Fibroblast of lung (primary cell): ENCODE results near the gene CGB7. TPM values are rescaled to one million over a fixed set of nuclear protein-coding genes. Genes with fewer than 3 reads are reported as not detected.

ENCODE experiments used
- DNase-seq, 2 donors: peaks; one replicate each; pipeline versions ENCODE4 v3.0.0 to v3.0.0-alpha.2; 2010; ENCODE audit warnings: low read depth in 2 of 2
- H2AFZ ChIP-seq: 2 replicates; pipeline ENCODE4 v1.5.1; 2012; ENCODE audit warnings: low read length, control low read depth, inconsistent platforms
- H3K27ac ChIP-seq: 2 replicates; pipeline ENCODE4 v1.5.1; 2011; ENCODE audit warnings: low read length, control low read depth; ENCODE audit not compliant: insufficient read depth
- H3K27me3 ChIP-seq: 2 replicates; pipeline ENCODE4 v1.5.1; 2011; ENCODE audit warnings: mild to moderate bottlenecking, low read length; ENCODE audit not compliant: control insufficient read depth, insufficient read depth
- H3K36me3 ChIP-seq: 2 replicates; pipeline ENCODE4 v1.5.1; 2011; ENCODE audit warnings: low read length; ENCODE audit not compliant: control insufficient read depth, insufficient read depth
- H3K4me1 ChIP-seq: 2 replicates; pipeline ENCODE4 v1.5.1; 2011; ENCODE audit warnings: low read length; ENCODE audit not compliant: control insufficient read depth, insufficient read depth; ENCODE audit errors: extremely low read depth
- H3K4me2 ChIP-seq: 2 replicates; pipeline ENCODE4 v1.5.1; 2011; ENCODE audit warnings: low read length, control low read depth; ENCODE audit not compliant: insufficient read depth; ENCODE audit errors: extremely low read depth
- H3K4me3 ChIP-seq, 4 experiments: fragments of 200-600 bp in 1 of 4; sonication (generic) in 1 of 4; replicated peaks in 1 of 4; 2 replicates each; pipeline ENCODE4 v1.5.1; 2011 to 2016; ENCODE audit warnings: low read length in 4 of 4, low read depth in 3 of 4, mild to moderate bottlenecking in 3 of 4, control low read depth in 2 of 4, inconsistent platforms in 1 of 4, mixed read lengths in 1 of 4; ENCODE audit not compliant: insufficient read depth in 1 of 4; ENCODE audit errors: control extremely low read depth in 1 of 4
- H3K79me2 ChIP-seq: 2 replicates; pipeline ENCODE4 v1.5.1; 2012; ENCODE audit warnings: mild to moderate bottlenecking, low read length, inconsistent platforms; ENCODE audit not compliant: control insufficient read depth, insufficient read depth
- H3K9ac ChIP-seq: 2 replicates; pipeline ENCODE4 v1.5.1; 2011; ENCODE audit warnings: mild to moderate bottlenecking, low read length, control low read depth; ENCODE audit not compliant: insufficient read depth
- H3K9me3 ChIP-seq: 2 replicates; pipeline ENCODE4 v1.5.1; 2012; ENCODE audit warnings: low read depth, low read length; ENCODE audit not compliant: control insufficient read depth, insufficient read depth
- H4K20me1 ChIP-seq: 2 replicates; pipeline ENCODE4 v1.5.1; 2011; ENCODE audit warnings: low read length; ENCODE audit not compliant: control insufficient read depth, insufficient read depth; ENCODE audit errors: extremely low read depth
- EZH2 ChIP-seq: IDR thresholded peaks from 2 replicates; pipeline ENCODE4 v1.5.1; 2012; ENCODE audit warnings: low read length, control low read depth, mild to moderate bottlenecking; ENCODE audit errors: missing control alignments
- polyA plus RNA-seq, 2 donors: library from polyadenylated mRNA; depleted of rRNA in 1 of 2; stranded (reverse) in 1 of 2; unstranded in 1 of 2; fragments of >200 nt; gene quantifications; 2 replicates each; pipeline ENCODE4 v1.2.1, GENCODE V29; 2011 to 2012; ENCODE audit warnings: missing spikeins in 1 of 2
- total RNA-seq: library from RNA; depleted of rRNA; stranded (reverse); fragments of >200 nt; gene quantifications from 2 replicates; pipeline ENCODE4 v1.2.1, GENCODE V29; 2014
- TF ChIP-seq, protein P1 (sequence below), 2 donors: IDR thresholded peaks in 1 of 2; conservative IDR thresholded peaks in 1 of 2; 1 replicate in 1 of 2; 2 replicates in 1 of 2; pipeline ENCODE4 v1.5.1; 2011 to 2012; ENCODE audit warnings: low read length in 2 of 2, control low read depth in 1 of 2, inconsistent platforms in 1 of 2, low read depth in 1 of 2, mild to moderate bottlenecking in 1 of 2

The CGB7 gene
- total and polyA plus RNA-seq, 2 donors (not counting 1 experiment from before 2014, with no cell fraction given), result under 0.01 to 0.12 TPM

DNA sequence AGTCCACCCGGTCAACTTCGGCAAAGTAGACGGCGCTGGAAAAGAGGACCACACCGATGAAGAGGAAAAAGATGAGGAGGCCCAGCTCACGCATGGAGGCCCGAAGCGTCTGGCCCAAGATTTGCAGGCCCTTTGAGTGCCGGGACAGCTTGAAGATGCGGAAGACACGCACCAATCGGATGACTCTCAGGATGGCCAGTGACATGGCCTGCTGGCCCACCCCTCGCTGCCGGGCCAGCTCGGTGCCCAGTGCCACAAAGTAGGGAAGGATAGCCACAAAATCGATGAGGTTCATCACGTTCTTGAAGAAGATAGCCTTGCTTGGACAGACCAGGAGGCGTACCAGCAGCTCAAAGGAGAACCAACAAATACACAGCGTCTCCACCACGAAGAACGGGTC is 12.9 kb upstream of the CGB7 start:
- Histone ChIP-seq H3K27ac (no peak overlapping the region), H3K36me3 (no peaks in the 10 kb centered on the region), H3K9ac (no peak overlapping the region), H3K4me1 (no peaks in the 10 kb centered on the region), H3K9me3 (no peaks in the 10 kb centered on the region), H3K27me3 (peaks cover 42% of the 10 kb centered on the region), H3K4me2 (no peak overlapping the region), H3K79me2 (no peaks in the 10 kb centered on the region), H2AFZ (no peak overlapping the region), H3K4me3 (no peak overlapping the region), H4K20me1 (no peaks in the 10 kb centered on the region)
- no peak for DNase-seq
- TF ChIP-seq EZH2, result no peak
- TF ChIP-seq, protein P1, sequence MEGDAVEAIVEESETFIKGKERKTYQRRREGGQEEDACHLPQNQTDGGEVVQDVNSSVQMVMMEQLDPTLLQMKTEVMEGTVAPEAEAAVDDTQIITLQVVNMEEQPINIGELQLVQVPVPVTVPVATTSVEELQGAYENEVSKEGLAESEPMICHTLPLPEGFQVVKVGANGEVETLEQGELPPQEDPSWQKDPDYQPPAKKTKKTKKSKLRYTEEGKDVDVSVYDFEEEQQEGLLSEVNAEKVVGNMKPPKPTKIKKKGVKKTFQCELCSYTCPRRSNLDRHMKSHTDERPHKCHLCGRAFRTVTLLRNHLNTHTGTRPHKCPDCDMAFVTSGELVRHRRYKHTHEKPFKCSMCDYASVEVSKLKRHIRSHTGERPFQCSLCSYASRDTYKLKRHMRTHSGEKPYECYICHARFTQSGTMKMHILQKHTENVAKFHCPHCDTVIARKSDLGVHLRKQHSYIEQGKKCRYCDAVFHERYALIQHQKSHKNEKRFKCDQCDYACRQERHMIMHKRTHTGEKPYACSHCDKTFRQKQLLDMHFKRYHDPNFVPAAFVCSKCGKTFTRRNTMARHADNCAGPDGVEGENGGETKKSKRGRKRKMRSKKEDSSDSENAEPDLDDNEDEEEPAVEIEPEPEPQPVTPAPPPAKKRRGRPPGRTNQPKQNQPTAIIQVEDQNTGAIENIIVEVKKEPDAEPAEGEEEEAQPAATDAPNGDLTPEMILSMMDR (conservative IDR thresholded peaks at IDR 0.05 in 1 of 2, IDR thresholded peaks at IDR 0.05 in 1 of 2; ENCODE audit: low read depth in 1 of 2, low read length in 2 of 2), result no peak

- H3K27ac ChIP-seq, result no peak overlapping the region
- H3K9me3 ChIP-seq, result no peaks in the 10 kb centered on the region
- H3K4me2 ChIP-seq, result no peak overlapping the region
- no peak overlapping the region for H3K4me3 ChIP-seq
- H3K36me3 ChIP-seq, result no peaks in the 10 kb centered on the region
- no peak for TF ChIP-seq EZH2
- TF ChIP-seq, protein P1 (conservative IDR thresholded peaks at IDR 0.05 in 1 of 2, IDR thresholded peaks at IDR 0.05 in 1 of 2; ENCODE audit: low read depth in 1 of 2, low read length in 2 of 2), result no peak
- H3K27me3 ChIP-seq, result peaks cover 51% of the 10 kb centered on the region
- H3K9ac ChIP-seq, result no peak overlapping the region
- no peak for DNase-seq
- H4K20me1 ChIP-seq, result no peaks in the 10 kb centered on the region
- H3K4me1 ChIP-seq, result no peaks in the 10 kb centered on the region
- H3K79me2 ChIP-seq, result no peaks in the 10 kb centered on the region
- H2AFZ ChIP-seq, result no peak overlapping the region
These were observed 11.5 kb upstream of the CGB7 start for GRCh38 chr19:49069026-49069425.

- Histone ChIP-seq H3K9me3 (no peaks in the 10 kb centered on the region), H4K20me1 (no peaks in the 10 kb centered on the region), H2AFZ (no peak overlapping the region), H3K27ac (no peak overlapping the region), H3K79me2 (no peaks in the 10 kb centered on the region), H3K4me2 (no peak overlapping the region), H3K36me3 (no peaks in the 10 kb centered on the region), H3K9ac (no peak overlapping the region), H3K4me1 (no peaks in the 10 kb centered on the region), H3K4me3 (no peak overlapping the region), H3K27me3 (peaks cover 42% of the 10 kb centered on the region)
- no peak for DNase-seq
- TF ChIP-seq, protein P1 (conservative IDR thresholded peaks at IDR 0.05 in 1 of 2, IDR thresholded peaks at IDR 0.05 in 1 of 2; ENCODE audit: low read depth in 1 of 2, low read length in 2 of 2), result no peak
- TF ChIP-seq EZH2, result no peak
These were observed 10.0 kb upstream of the CGB7 start for GRCh38 chr19:49067554-49067953.
